WI38 (cell line): ENCODE measurements around the gene EIF5.

ENCODE experiments used
- H3K4me3 ChIP-seq: 2 replicates; pipeline ENCODE4 v1.5.1; 2011; ENCODE audit warnings: low read depth, mild to moderate bottlenecking, control low read depth, low read length
- TF ChIP-seq, protein P1 (sequence below): IDR thresholded peaks from 2 replicates; pipeline ENCODE4 v1.5.1; 2012; ENCODE audit warnings: low read depth, mild to moderate bottlenecking, control low read depth, low read length

The EIF5 gene

DNA sequence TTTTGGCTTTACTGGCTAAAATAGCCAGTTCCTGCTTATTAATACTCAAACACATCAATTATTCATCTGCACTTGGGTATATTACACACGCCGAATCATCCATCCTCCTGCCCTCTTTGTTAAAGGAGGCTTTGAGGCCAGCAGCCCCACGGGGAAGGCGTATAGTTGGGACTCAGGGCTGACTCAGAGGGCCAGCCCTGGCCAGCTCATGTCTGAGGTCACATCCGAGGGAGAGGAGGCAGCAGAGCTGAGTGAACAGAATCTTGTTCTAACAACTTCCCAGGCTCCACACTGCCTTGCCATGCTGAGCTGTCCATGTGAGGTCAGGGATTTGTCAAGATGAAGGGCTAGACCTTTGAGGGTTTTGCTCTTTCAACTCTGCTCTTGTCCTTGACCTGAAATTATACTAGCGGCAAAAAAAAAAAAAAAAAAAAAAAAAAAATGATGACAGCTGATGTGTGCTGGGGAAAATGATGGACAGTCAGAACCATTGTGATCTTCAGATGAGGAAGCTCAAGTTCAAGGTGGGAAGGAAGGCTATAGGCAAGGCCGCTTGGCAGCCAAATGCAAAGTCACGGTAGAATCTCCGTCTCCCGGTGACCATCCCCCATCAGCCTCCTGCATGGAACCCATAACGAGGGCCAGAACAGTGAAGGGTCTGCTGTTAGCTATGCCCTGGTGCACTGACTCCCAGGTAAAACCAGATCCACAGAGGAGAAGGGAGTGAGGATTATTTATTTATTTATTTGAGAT lies 38.7 kb downstream of the EIF5 start:
- H3K4me3 ChIP-seq: no peak overlapping the region
- TF ChIP-seq, protein P1, sequence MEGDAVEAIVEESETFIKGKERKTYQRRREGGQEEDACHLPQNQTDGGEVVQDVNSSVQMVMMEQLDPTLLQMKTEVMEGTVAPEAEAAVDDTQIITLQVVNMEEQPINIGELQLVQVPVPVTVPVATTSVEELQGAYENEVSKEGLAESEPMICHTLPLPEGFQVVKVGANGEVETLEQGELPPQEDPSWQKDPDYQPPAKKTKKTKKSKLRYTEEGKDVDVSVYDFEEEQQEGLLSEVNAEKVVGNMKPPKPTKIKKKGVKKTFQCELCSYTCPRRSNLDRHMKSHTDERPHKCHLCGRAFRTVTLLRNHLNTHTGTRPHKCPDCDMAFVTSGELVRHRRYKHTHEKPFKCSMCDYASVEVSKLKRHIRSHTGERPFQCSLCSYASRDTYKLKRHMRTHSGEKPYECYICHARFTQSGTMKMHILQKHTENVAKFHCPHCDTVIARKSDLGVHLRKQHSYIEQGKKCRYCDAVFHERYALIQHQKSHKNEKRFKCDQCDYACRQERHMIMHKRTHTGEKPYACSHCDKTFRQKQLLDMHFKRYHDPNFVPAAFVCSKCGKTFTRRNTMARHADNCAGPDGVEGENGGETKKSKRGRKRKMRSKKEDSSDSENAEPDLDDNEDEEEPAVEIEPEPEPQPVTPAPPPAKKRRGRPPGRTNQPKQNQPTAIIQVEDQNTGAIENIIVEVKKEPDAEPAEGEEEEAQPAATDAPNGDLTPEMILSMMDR: no peak

DNA sequence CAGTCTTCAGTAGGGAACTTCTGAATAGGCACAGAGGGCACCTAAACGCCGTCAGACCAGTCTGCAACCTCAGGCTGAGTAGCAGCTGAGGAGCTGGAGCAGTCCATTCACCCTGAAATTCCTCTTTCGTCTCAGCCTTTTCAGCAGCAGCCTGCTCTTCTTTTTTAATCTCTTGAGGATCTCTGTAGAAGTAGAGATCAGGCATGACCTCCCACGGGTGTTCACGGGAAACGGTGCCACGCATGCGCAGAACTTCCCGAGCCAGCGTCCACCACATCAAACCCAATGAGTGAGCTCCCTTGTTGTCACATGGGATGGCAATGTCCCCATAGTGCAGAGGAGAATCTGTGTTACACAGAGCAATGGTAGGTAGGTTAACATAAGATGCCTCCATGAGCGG lies 40.1 kb downstream of the EIF5 start:
- H3K4me3 ChIP-seq: no peak overlapping the region
- TF ChIP-seq, protein P1: no peak

DNA sequence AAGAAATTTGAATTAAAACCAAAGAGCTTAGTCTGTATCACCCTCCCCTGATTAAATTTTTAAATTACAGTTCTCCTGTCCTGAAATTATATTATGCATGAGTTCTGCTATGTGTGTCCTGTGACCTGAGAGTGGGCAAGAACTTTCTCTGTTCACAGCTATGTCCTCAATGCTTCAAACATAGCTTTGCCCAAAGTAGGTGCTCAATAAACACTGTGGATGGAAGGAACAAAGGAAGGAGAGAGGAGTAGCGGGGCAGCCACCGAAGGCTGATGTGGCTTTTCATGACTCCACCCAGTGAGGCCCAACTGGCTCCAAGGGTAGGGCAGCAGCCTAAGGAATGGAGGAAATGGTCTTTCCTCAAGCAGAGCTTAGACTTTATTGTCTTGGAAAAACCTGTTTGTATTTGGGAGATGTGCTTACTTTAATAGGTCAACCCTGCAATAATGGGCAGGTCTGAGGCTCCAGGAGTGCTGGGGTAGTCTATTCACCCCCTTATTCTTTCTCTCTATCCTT lies 43.5 kb downstream of the EIF5 start:
- TF ChIP-seq, protein P1: no peak
- H3K4me3 ChIP-seq: no peak overlapping the region

DNA sequence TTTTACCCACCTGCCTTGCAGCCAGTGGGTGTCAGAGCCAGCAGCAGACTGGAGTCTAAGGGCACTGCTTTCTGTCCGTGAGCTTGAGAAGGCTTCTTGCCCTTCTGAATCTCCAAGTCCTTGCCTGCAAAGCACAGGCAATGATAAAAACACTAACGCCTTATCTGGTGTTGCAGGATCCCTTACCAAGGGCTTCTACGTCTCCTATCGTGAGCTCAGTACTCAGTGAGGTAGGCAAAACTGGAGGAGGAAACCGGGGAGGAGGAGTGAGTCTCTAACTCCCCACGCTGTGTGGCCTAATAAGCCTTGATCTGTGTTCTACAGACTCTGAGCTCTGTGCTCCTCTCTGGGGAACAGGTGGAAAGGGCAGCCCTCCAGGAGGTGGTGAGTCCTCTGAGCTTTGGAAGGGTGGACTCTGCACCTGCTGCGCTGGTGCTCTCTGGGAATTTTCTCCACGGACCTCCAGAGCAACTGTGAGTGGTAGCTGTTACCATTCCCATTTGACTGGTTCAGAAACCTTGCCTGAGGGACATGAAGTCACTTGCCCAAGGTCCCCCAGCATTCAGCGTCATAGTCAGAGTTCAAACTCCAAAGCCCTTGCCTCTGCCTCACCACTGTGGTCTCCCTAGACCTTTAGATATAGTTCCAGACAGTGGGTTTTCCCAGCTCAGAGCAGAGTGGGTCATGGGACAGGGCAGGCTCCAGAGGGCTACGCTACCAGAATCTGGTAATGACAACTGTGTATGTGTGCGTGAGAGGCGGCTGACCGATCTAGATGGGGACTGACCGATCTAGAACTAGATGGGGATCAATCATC lies 44.2 kb downstream of the EIF5 start:
- no peak overlapping the region for H3K4me3 ChIP-seq
- TF ChIP-seq, protein P1: no peak

DNA sequence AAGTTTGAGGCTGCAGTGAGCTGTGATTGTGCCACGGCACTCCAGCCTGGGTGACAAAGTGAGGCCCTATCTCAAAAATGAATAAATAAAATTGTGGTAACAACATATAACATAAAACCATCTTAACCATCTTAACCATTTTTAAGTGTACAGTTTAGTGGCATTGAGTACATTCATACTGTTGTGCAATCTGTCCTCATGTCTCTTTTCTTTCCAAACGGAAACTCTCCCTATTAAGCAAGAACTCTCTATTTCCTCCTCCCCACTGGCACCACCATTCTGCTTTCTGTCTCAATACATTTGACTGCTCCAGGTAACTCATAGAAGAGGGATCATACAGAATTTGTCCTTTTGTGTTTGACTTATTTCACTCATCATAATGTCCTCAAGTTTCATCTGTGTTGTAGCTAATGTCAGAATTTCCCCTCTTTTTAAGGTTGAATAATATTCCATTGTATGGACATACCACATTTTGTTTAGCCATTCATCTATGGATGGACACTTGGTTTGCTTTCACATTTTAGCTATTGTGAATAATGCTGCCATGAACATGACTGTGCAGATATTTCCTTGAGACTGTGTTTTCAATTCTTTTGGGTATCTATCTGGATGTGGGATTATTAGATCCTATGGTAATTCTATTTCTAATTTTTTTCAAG lies 46.8 kb downstream of the EIF5 start:
- H3K4me3 ChIP-seq: no peak overlapping the region
- TF ChIP-seq, protein P1: no peak

DNA sequence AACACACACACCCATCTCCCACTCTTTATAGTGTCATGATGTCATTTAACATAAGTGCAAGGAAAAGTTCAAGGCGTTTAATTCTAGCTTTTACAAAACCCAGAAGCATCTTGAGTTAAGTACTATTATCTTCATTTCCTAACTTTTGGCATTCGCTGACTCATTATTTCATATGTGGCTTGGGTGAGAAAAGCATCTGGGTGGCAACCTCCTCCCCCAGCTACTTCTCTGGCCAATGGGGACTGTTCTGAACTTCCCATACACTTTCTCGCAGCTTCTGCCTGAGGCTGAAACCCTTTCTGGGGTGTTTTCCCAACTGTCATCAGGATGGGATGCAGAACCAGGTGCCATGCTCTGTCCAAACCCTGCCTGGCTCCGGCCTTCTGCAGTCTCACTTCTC lies 48.3 kb downstream of the EIF5 start:
- no peak overlapping the region for H3K4me3 ChIP-seq
- TF ChIP-seq, protein P1: no peak
